ENCODE results near the gene AKT2.

- no peak for TF ChIP-seq CTCF (IDR thresholded peaks at IDR 0.05)
- no peak for TF ChIP-seq POLR2A (IDR thresholded peaks at IDR 0.05)
- TF ChIP-seq POLR2AphosphoS5 (IDR thresholded peaks at IDR 0.05) = no peak
These were observed 18.6 kb upstream of the AKT2 start for GRCh38 chr19:40303765-40304164.
